Endothelial cell of umbilical vein (primary cell): Measurements from ENCODE around the gene S100A13.

Source experiments
- CTCF ChIP-seq, 2 donors: IDR thresholded peaks; 1 replicate in 1 of 2; 2 replicates in 1 of 2; pipeline ENCODE4 v1.5.1; 2011; ENCODE audit warnings: low read length in 2 of 2, mild to moderate bottlenecking in 2 of 2, moderate library complexity in 2 of 2, control low read depth in 1 of 2, inconsistent platforms in 1 of 2, low read depth in 1 of 2; ENCODE audit not compliant: insufficient read depth in 1 of 2; ENCODE audit errors: extremely low read depth in 1 of 2
- EZH2 ChIP-seq: IDR thresholded peaks from 2 replicates; pipeline ENCODE4 v1.6.1; 2012; ENCODE audit warnings: borderline replicate concordance, low read depth, mild to moderate bottlenecking, moderate library complexity, low read length, inconsistent platforms; ENCODE audit not compliant: severe bottlenecking
- FOS ChIP-seq: IDR thresholded peaks from 2 replicates; pipeline ENCODE4 v1.6.1; 2011; ENCODE audit warnings: mild to moderate bottlenecking, low read length, moderate library complexity, borderline replicate concordance; ENCODE audit not compliant: insufficient read depth
- GATA2 ChIP-seq: IDR thresholded peaks from 2 replicates; pipeline ENCODE4 v1.7.0; 2011; ENCODE audit warnings: low read depth, mild to moderate bottlenecking, moderate library complexity, mixed read lengths, low read length; ENCODE audit not compliant: insufficient read length, insufficient read depth
- JUN ChIP-seq: IDR thresholded peaks from 2 replicates; pipeline ENCODE4 v1.6.1; 2011; ENCODE audit warnings: borderline replicate concordance, low read depth; ENCODE audit not compliant: insufficient read length, insufficient read depth
- MAX ChIP-seq: IDR thresholded peaks from 2 replicates; pipeline ENCODE4 v1.6.1; 2011; ENCODE audit not compliant: insufficient read depth, insufficient read length
- POLR2A ChIP-seq: IDR thresholded peaks from 2 replicates; pipeline ENCODE4 v1.6.1; 2012; ENCODE audit warnings: low read depth, mild to moderate bottlenecking, control low read depth, low read length
- POLR2AphosphoS5 ChIP-seq: IDR thresholded peaks from 2 replicates; pipeline ENCODE4 v1.6.1; 2012; ENCODE audit warnings: low read depth, mild to moderate bottlenecking, control low read depth, low read length, moderate library complexity; ENCODE audit not compliant: insufficient read depth

- no peak for TF ChIP-seq CTCF (IDR thresholded peaks at IDR 0.05; ENCODE audit: extremely low read depth in 1 of 2, insufficient read depth in 1 of 2, low read depth in 1 of 2, low read length in 2 of 2)
- no peak for TF ChIP-seq EZH2
- TF ChIP-seq FOS = no peak
- no peak for TF ChIP-seq POLR2A
- no peak for TF ChIP-seq POLR2AphosphoS5
- no peak for TF ChIP-seq JUN
- no peak for TF ChIP-seq GATA2
- no peak for TF ChIP-seq MAX
These were observed 32.4 kb upstream of the S100A13 start for GRCh38 chr1:153659656-153660055.
